Mononuclear cell (primary cell): ENCODE measurements around the gene RASL11B. TPM values are rescaled to one million over a fixed set of nuclear protein-coding genes. Genes with fewer than 3 reads are reported as not detected.

Source experiments
- H3K27me3 ChIP-seq: 2 replicates; pipeline ENCODE4 v1.6.0; 2011; ENCODE audit warnings: low read length, control low read depth; ENCODE audit not compliant: insufficient read depth
- H3K4me1 ChIP-seq: 2 replicates; pipeline ENCODE4 v1.5.1; 2011; ENCODE audit warnings: mild to moderate bottlenecking, low read length, control low read depth; ENCODE audit not compliant: insufficient read depth
- H3K4me3 ChIP-seq: 2 replicates; pipeline ENCODE4 v1.5.1; 2011; ENCODE audit warnings: mild to moderate bottlenecking, low read length, moderate library complexity
- H3K9me3 ChIP-seq: 2 replicates; pipeline ENCODE4 v1.5.1; 2011; ENCODE audit warnings: low read depth, mild to moderate bottlenecking, control low read depth, low read length
- total RNA-seq: library from RNA; depleted of rRNA; stranded (reverse); fragments of >200 nt; gene quantifications from one replicate; pipeline ENCODE4 v1.2.3, GENCODE V29; 2012

Gene RASL11B
- total RNA-seq, 1 donor, result 0.31 TPM

- no peak overlapping the region for H3K4me3 ChIP-seq
- H3K27me3 ChIP-seq, result no peaks in the 10 kb centered on the region
- no peaks in the 10 kb centered on the region for H3K9me3 ChIP-seq
- no peaks in the 10 kb centered on the region for H3K4me1 ChIP-seq
These were observed 14.9 kb downstream of the RASL11B start for GRCh38 chr4:52877036-52877435.

- H3K9me3 ChIP-seq, result no peaks in the 10 kb centered on the region
- H3K4me3 ChIP-seq, result no peak overlapping the region
- no peaks in the 10 kb centered on the region for H3K27me3 ChIP-seq
- H3K4me1 ChIP-seq, result no peaks in the 10 kb centered on the region
These were observed 15.6 kb downstream of the RASL11B start for GRCh38 chr4:52877694-52878093.

- no peaks in the 10 kb centered on the region for H3K27me3 ChIP-seq
- no peak overlapping the region for H3K4me3 ChIP-seq
- H3K4me1 ChIP-seq, result no peaks in the 10 kb centered on the region
- H3K9me3 ChIP-seq, result no peaks in the 10 kb centered on the region
These were observed 17.4 kb downstream of the RASL11B start for GRCh38 chr4:52879471-52879870.

- H3K9me3 ChIP-seq, result no peaks in the 10 kb centered on the region
- no peaks in the 10 kb centered on the region for H3K27me3 ChIP-seq
- H3K4me3 ChIP-seq, result no peak overlapping the region
- no peaks in the 10 kb centered on the region for H3K4me1 ChIP-seq
These were observed 18.9 kb downstream of the RASL11B start for GRCh38 chr4:52880994-52881393.

- Histone ChIP-seq H3K9me3 (no peaks in the 10 kb centered on the region), H3K4me1 (no peaks in the 10 kb centered on the region), H3K4me3 (no peak overlapping the region), H3K27me3 (no peaks in the 10 kb centered on the region)
These were observed 21.1 kb downstream of the RASL11B start for GRCh38 chr4:52883183-52883621.

- H3K4me3 ChIP-seq, result no peak overlapping the region
- no peaks in the 10 kb centered on the region for H3K27me3 ChIP-seq
- H3K4me1 ChIP-seq, result no peaks in the 10 kb centered on the region
- H3K9me3 ChIP-seq, result no peaks in the 10 kb centered on the region
These were observed 21.9 kb downstream of the RASL11B start for GRCh38 chr4:52883707-52884669.

GRCh38 chr4:52884994-52885393, 22.9 kb downstream of the RASL11B start:
- Histone ChIP-seq H3K9me3 (no peaks in the 10 kb centered on the region), H3K4me1 (no peaks in the 10 kb centered on the region), H3K4me3 (no peak overlapping the region), H3K27me3 (no peaks in the 10 kb centered on the region)

- no peaks in the 10 kb centered on the region for H3K9me3 ChIP-seq
- no peaks in the 10 kb centered on the region for H3K4me1 ChIP-seq
- no peak overlapping the region for H3K4me3 ChIP-seq
- H3K27me3 ChIP-seq, result no peaks in the 10 kb centered on the region
These were observed 27.2 kb downstream of the RASL11B start for GRCh38 chr4:52889354-52889753.

GRCh38 chr4:52889778-52890520, 27.8 kb downstream of the RASL11B start:
- Histone ChIP-seq H3K9me3 (no peaks in the 10 kb centered on the region), H3K4me1 (no peaks in the 10 kb centered on the region), H3K4me3 (no peak overlapping the region), H3K27me3 (no peaks in the 10 kb centered on the region)

- Histone ChIP-seq H3K27me3 (no peaks in the 10 kb centered on the region), H3K4me3 (no peak overlapping the region), H3K4me1 (no peaks in the 10 kb centered on the region), H3K9me3 (no peaks in the 10 kb centered on the region)
These were observed 28.3 kb downstream of the RASL11B start for GRCh38 chr4:52890521-52890791.

GRCh38 chr4:52891743-52892142, 29.6 kb downstream of the RASL11B start:
- H3K9me3 ChIP-seq, result no peaks in the 10 kb centered on the region
- H3K4me3 ChIP-seq, result no peak overlapping the region
- H3K4me1 ChIP-seq, result no peaks in the 10 kb centered on the region
- no peaks in the 10 kb centered on the region for H3K27me3 ChIP-seq

- no peak overlapping the region for H3K4me3 ChIP-seq
- H3K9me3 ChIP-seq, result no peaks in the 10 kb centered on the region
- no peaks in the 10 kb centered on the region for H3K27me3 ChIP-seq
- no peaks in the 10 kb centered on the region for H3K4me1 ChIP-seq
These were observed 30.8 kb downstream of the RASL11B start for GRCh38 chr4:52892880-52893279.

GRCh38 chr4:52894443-52894842, 32.3 kb downstream of the RASL11B start:
- no peak overlapping the region for H3K4me3 ChIP-seq
- H3K27me3 ChIP-seq, result no peaks in the 10 kb centered on the region
- no peaks in the 10 kb centered on the region for H3K9me3 ChIP-seq
- no peaks in the 10 kb centered on the region for H3K4me1 ChIP-seq

GRCh38 chr4:52903273-52903672, 41.2 kb downstream of the RASL11B start:
- H3K9me3 ChIP-seq, result no peaks in the 10 kb centered on the region
- H3K4me1 ChIP-seq, result no peaks in the 10 kb centered on the region
- H3K27me3 ChIP-seq, result no peaks in the 10 kb centered on the region
- no peak overlapping the region for H3K4me3 ChIP-seq

GRCh38 chr4:52904421-52904820, 42.3 kb downstream of the RASL11B start:
- Histone ChIP-seq H3K27me3 (no peaks in the 10 kb centered on the region), H3K9me3 (no peaks in the 10 kb centered on the region), H3K4me1 (no peaks in the 10 kb centered on the region), H3K4me3 (no peak overlapping the region)
